Erythroblast (primary cell): ENCODE data around the gene RSPRY1.

Experiments used
- GATA1 ChIP-seq: IDR thresholded peaks from 2 replicates; pipeline ENCODE4 v1.6.1; 2011; ENCODE audit warnings: low read depth, mild to moderate bottlenecking, control low read depth, low read length, moderate library complexity
- POLR2A ChIP-seq: IDR thresholded peaks from 2 replicates; pipeline ENCODE4 v1.6.1; 2011; ENCODE audit warnings: mild to moderate bottlenecking, low read length

GRCh38 chr16:57253466-57253865 lies 67.3 kb downstream of the RSPRY1 start:
- TF ChIP-seq POLR2A (no peak), GATA1 (no peak)
